ENCODE measurements around the gene NGF.

The NGF gene

GRCh38 chr1:115301438-115302020, 36.5 kb downstream of the NGF start:
- Histone ChIP-seq H3K79me2 (ENCODE audit: insufficient read depth, low read length) (no peaks in the 10 kb centered on the region), H4K20me1 (ENCODE audit: insufficient read depth, low read length) (no peaks in the 10 kb centered on the region), H3K36me3 (ENCODE audit: insufficient read depth, low read length) (no peaks in the 10 kb centered on the region), H3K4me2 (ENCODE audit: insufficient read depth, low read length) (no peak overlapping the region), H3K4me3 (ENCODE audit: low read depth in 1 of 2, low read length in 2 of 2) (no peak overlapping the region), H3K9ac (ENCODE audit: low read depth, low read length) (no peak overlapping the region), H2AFZ (ENCODE audit: low read depth, low read length) (no peak overlapping the region), H3K9me3 (ENCODE audit: insufficient read depth, low read length, severe bottlenecking) (no peaks in the 10 kb centered on the region), H3K27me3 (ENCODE audit: insufficient read depth, low read length, poor library complexity) (peaks cover 3% of the 10 kb centered on the region), H3K27ac (ENCODE audit: low read length) (no peak overlapping the region), H3K4me1 (ENCODE audit: insufficient read depth, low read length) (no peaks in the 10 kb centered on the region)
- DNase-seq = no peak
- TF ChIP-seq EZH2 (IDR thresholded peaks at IDR 0.05; ENCODE audit: borderline replicate concordance, low read depth, low read length, severe bottlenecking) = no peak
- TF ChIP-seq CTCF (IDR thresholded peaks at IDR 0.05; ENCODE audit: borderline replicate concordance, extremely low read depth, low read length, poor library complexity, severe bottlenecking) = no peak
- no peak for ATAC-seq (ENCODE audit: insufficient read depth, low read depth)

- Histone ChIP-seq H3K4me1 (ENCODE audit: insufficient read depth, low read length) (no peaks in the 10 kb centered on the region), H3K4me3 (ENCODE audit: low read depth in 1 of 2, low read length in 2 of 2) (no peak overlapping the region), H4K20me1 (ENCODE audit: insufficient read depth, low read length) (no peaks in the 10 kb centered on the region), H3K27me3 (ENCODE audit: insufficient read depth, low read length, poor library complexity) (peaks cover 5% of the 10 kb centered on the region), H3K27ac (ENCODE audit: low read length) (no peak overlapping the region), H3K9ac (ENCODE audit: low read depth, low read length) (no peak overlapping the region), H2AFZ (ENCODE audit: low read depth, low read length) (no peak overlapping the region), H3K4me2 (ENCODE audit: insufficient read depth, low read length) (no peak overlapping the region), H3K36me3 (ENCODE audit: insufficient read depth, low read length) (no peaks in the 10 kb centered on the region), H3K79me2 (ENCODE audit: insufficient read depth, low read length) (no peaks in the 10 kb centered on the region), H3K9me3 (ENCODE audit: insufficient read depth, low read length, severe bottlenecking) (no peaks in the 10 kb centered on the region)
- ATAC-seq (ENCODE audit: insufficient read depth, low read depth) (no peak), DNase-seq (no peak)
- TF ChIP-seq EZH2 (IDR thresholded peaks at IDR 0.05; ENCODE audit: borderline replicate concordance, low read depth, low read length, severe bottlenecking) (no peak), CTCF (IDR thresholded peaks at IDR 0.05; ENCODE audit: borderline replicate concordance, extremely low read depth, low read length, poor library complexity, severe bottlenecking) (no peak)
These were observed 37.8 kb downstream of the NGF start for GRCh38 chr1:115300087-115300876.

- ATAC-seq (ENCODE audit: insufficient read depth, low read depth) (no peak), DNase-seq (no peak)
- TF ChIP-seq EZH2 (IDR thresholded peaks at IDR 0.05; ENCODE audit: borderline replicate concordance, low read depth, low read length, severe bottlenecking) = no peak
- no peak for TF ChIP-seq CTCF (IDR thresholded peaks at IDR 0.05; ENCODE audit: borderline replicate concordance, extremely low read depth, low read length, poor library complexity, severe bottlenecking)
- Histone ChIP-seq H3K27ac (ENCODE audit: low read length) (no peak overlapping the region), H3K4me1 (ENCODE audit: insufficient read depth, low read length) (no peaks in the 10 kb centered on the region), H3K4me3 (ENCODE audit: low read depth in 1 of 2, low read length in 2 of 2) (no peak overlapping the region), H3K9ac (ENCODE audit: low read depth, low read length) (no peak overlapping the region), H3K79me2 (ENCODE audit: insufficient read depth, low read length) (no peaks in the 10 kb centered on the region), H2AFZ (ENCODE audit: low read depth, low read length) (no peak overlapping the region), H3K27me3 (ENCODE audit: insufficient read depth, low read length, poor library complexity) (peaks cover 7% of the 10 kb centered on the region), H3K9me3 (ENCODE audit: insufficient read depth, low read length, severe bottlenecking) (no peaks in the 10 kb centered on the region), H3K4me2 (ENCODE audit: insufficient read depth, low read length) (no peak overlapping the region), H4K20me1 (ENCODE audit: insufficient read depth, low read length) (no peaks in the 10 kb centered on the region), H3K36me3 (ENCODE audit: insufficient read depth, low read length) (no peaks in the 10 kb centered on the region)
These were observed 38.8 kb downstream of the NGF start for GRCh38 chr1:115299266-115299665.

Measured in DND-41 (cell line).